ENCODE measurements around the gene TMEM42.
"Not testable (repeated sequence)": the region's sequence is repeated elsewhere in the genome, so short reads cannot be mapped to it uniquely, and the experiment has no call there.

Gene TMEM42

DNA sequence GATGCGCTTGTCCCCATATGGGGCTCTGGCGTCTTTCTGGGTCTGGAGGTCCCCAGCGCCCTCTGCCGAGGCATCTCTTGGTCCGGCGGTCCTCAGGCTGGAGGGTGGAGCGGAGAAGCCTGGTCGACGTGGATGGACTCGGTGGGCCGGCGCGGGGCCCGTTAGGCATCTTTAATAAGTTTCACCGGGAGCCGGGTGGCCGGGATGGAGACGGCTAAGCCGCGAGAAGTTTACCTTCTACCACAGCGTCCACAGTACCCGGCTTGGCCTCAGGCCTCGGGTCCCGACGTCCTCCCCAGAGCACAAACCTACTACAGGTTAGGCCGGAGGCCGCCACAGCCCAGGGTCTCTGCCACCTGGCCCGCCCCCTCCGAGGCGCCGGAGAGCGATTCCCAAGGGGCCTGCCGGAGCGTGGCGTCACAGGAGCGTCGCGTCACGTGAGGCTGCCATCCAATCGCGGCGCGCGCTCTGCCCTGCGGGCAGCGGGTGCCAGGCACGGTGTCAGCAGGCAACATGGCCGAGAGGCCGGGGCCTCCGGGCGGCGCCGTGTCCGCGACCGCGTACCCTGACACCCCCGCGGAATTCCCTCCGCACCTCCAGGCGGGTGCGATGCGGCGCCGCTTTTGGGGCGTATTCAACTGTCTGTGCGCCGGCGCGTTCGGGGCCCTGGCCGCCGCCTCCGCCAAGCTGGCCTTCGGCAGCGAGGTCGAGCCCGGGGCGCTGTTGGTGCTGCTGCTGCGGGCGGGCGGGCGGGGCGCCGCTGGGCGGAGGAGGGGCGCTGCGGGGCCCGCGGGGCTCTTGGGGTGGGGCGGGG is at the start of gene TMEM42:
TSS of gene TMEM42 (plus strand) at position 501 of the 814 bp plus-strand sequence. CDS start at position 514, 13 bp downstream.
- DNase-seq: peak; percentile 95

DNA sequence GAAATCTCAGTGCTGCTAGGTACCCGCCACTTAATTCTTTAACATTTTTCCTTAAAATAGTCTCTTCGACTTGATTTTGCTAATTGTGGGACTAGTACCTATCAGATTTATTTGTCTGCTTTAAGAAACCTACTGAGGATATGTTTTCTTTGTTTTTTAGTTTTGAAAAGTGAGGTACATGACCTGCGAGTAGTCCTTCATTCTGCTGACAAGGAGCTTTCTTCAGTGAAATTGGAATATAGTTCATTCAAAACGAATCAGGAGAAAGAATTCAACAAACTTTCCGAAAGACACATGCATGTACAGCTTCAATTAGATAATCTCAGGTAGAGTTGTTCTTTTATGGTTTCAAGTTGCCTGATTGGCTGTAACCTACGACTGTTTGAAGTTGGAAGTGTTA is 47.0 kb upstream of the TMEM42 start:
- no peak for DNase-seq

DNA sequence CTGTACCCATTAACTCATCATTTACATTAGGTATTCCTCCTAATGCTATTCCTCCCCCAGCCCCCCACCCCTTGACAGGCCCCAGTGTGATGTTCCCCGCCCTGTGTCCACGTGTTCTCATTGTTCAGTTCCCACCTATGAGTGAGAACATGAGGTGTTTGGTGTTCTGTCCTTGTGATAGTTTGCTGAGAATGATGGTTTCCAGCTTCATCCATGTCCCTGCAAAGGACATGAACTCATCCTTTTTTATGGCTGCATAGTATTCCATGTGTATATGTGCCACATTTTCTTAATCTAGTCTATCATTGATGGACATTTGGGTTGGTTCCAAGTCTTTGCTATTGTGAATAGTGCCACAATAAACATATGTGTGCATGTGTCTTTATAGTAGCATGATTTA is 45.4 kb upstream of the TMEM42 start:
- not testable (repeated sequence) for DNase-seq

DNA sequence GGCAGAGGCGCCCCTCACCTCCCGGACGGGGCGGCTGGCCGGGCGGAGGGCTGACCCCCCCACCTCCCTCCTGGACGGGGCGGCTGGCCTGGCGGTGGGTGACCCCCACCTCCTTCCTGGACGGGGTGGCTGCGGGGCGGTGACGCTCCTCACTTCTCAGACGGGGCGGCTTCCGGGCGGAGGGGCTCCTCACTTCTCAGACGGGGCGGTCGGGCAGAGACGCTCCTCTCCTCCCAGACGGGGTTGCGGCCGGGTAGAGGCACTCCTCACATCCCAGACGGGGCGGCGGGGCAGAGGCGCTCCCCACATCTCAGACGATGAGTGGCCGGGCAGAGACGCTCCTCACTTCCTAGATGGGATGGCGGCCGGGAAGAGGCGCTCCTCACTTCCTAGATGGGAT is 40.5 kb upstream of the TMEM42 start:
- DNase-seq: not testable (repeated sequence)

DNA sequence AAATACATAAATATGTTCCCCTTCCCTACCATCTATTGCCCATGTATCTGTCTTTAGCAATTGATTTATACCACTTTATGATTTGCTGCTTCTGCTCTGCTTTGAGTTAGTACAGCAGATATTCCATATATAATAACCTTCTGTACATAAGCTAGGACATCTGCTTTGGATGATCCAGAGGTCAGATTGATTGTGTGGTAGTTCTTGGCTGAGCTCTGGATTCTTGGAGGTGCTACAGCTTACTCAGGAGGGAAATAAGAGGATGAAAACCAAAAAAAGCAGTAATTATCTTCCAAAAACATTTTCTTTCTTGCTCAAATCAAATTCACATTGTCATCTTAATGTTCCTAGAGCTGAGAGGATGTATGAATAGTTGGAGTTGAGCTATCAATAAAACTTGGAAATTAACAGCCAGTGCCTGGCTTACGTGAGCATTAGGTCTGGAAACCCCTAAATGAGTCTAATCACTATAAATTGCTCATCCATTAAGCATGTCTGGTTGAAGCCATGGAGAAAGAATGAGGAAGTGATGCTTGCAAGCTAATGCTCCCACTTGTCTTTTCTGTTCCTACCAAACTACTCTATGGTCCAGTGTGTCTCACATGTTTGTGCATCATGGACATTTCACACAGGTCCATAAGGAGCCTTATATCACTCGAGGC is 36.3 kb upstream of the TMEM42 start:
- DNase-seq: no peak

DNA sequence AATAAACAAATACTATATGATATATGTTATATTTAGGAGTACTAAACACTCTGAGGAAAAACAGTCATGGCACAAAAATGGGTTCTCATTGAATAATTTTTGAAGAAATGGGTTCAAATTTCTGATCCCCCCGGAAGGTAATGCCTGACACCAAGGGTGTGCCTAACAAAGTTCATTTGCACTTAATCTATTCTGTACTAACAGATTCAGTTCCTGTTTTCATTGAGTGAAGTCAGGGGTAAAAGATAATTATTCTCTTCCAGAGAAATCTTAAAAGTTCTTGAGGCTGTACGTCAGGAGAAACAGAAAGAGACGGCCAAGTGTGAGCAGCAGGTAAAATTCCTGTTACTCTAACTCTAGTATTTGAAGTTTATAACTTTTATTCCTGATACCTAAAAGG is 34.5 kb upstream of the TMEM42 start:
- no peak for DNase-seq

DNA sequence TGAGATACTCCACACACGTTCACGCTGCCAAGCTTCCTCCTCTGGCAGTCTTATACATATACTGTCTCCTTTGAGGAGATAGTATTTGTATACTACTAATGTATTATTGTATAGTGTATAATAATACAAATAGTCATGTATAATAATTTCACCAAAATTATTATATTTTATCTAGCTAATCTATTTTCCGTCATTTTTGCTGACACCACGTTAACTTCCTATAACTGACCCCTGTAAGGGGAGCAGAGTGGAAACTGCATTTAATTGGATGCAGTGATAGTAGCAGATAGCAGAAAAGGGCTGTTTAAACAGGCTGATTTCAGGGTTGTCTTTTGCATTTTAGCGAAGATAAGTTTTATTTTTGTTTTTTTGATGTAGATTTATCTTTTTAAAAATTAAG is 30.5 kb upstream of the TMEM42 start:
- DNase-seq: no peak

DNA sequence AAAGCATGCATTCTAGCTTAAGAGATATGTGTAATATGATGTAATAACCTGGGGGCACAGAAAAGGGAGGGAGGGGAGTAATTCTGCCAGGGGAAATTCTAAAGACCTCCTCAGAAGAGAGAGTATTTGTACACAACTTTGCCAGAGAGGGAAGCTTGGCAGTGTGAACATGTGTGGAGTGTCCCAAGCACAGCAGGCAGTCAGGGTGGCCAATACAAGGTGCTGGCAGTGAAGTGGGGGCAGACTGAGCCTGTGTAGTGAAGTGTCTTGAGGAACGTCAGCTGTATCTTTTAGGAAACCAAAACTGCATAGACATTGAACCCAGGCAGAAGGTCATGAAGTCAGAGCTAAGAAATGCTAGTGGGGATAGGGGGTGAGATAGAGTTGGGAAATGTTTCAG is 29.7 kb upstream of the TMEM42 start:
- no peak for DNase-seq

DNA sequence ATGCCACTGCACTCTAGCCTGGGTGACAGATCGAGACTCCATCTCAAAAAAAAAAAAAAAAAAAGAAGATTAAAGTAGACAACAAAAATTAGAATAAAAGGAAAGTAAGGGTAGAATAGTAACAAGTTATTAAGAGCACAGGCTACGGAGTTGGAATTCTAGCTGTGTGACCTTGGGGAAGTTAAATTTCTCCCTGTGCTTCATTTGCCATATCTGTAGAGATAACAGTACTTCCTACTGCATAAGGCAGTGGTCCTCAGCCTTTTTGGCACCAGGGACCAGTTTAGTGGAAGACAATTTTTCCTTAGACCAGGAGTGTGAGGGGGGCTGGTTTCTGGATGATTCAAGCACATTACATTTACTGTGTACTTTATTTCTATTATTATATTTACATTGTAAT is 28.7 kb upstream of the TMEM42 start:
- DNase-seq: no peak

DNA sequence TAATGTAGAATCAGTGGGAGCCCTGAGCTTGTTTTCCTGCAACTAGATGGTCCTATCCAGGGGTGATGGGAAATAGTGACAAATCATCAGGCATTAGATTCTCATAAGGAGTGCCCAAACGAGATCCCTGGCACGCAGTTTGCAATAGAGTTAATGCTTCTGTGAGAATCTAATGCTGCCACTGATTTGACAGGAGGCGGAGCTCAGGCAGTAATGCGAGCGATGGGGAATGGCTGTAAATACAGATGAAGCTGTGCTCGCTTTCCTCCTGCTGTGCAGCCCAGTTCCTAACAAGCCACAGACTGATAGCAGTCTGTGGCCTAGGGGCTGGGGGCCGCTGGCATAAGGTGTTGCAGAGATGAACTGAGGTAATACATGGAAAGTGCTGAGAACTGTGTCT is 28.3 kb upstream of the TMEM42 start:
- no peak for DNase-seq

DNA sequence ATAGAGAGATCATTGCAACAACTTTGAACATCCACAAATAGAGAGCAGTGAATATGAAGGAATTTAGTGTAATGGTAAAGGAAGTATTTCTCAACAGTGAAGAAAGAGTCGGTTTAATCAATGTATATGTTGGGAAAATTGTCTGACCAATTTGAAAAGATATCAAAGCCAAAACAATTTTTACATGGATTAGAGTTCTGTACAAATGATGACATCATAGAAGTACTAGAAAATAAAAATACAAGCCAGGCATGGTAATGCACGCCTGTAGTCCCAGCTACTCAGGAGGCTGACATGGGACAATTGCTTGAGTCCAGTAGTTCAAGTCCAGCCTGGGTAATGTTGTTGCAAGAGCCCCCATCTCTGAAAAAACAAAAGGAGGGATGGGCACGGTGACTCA is 26.0 kb upstream of the TMEM42 start:
- no peak for DNase-seq

DNA sequence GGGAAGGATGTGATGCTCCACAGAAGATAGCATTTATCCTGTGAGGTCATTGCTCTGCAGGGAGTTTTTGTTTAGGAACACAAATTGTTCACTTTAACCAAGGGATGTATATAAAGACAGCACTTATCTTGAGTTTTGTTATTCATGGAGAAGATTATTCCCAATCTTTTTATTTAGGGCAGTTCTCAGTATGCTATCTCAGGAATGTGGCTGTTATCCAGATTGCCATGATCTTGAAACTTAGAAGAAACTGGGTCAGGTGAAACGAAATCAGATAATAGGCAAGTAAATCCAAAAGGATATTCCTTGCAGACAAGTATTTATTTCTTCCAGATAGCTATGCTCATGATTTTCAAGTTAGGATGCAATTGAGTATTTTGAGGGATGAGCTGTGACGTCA is 19.3 kb upstream of the TMEM42 start:
- DNase-seq: no peak

DNA sequence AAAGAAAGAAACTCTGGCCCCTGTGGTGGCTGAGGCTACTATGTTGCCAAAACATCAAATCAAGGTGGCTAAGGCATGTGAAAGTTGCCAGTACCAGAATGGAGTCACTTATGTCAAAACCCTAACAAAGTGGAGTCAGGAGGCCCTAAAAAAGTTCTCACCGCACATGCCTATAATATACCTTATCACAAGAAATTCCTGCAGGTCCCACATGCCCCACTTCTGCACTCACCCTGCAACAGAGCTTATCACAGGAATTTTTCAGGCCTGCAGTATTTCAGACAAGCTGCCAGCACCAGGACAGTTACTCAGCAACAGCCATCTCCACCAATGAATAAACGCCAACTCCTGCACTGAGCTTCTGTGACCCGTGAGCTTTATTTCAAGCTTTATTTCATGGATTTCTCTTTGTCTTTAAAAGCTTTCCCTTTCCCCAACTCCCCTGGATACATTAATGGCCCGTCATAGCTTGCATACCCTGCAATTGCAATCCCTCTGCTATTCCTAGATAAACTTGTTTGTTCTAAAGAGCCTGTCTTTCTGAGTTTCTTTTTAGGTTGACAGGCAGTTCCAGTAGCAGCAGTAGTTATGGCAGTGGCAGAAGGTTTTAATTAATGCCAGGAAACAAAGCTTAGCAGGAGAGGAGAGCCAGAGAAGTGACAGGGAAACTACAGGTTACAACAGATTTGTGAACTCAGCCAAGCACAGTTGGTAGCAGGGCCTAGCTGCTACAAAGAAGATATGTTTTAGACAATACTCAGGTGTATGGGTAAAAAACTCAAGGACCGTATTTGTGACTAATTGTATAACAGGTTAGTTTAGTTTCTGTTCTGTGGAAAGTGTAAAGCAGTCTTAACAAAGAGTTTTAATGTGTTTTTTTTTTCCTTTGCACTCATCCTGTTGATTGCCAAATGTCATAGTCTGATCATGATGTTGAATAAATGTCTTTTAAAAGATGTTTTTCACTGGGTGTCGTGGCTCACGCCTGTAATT is 15.9 kb upstream of the TMEM42 start:
- no peak for DNase-seq

DNA sequence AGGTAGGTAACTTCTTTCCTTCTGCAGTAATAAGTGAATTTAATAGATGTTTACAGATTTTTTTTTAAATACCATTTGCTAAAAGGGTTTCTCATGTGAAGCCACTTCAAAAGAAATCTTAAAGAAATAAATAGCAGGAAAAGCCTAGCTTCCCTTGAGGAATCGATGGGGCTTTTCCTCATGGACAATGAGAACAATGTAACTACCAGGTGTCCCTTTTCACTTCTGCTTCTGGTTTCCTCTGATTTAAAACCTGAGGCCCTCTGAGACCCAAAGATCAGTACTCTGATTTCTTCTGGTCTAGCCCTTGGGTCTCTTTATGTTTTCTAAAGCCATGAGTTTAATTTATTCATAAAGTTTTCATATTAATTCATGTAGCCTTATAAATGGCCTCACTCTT is 13.1 kb upstream of the TMEM42 start:
- no peak for DNase-seq

DNA sequence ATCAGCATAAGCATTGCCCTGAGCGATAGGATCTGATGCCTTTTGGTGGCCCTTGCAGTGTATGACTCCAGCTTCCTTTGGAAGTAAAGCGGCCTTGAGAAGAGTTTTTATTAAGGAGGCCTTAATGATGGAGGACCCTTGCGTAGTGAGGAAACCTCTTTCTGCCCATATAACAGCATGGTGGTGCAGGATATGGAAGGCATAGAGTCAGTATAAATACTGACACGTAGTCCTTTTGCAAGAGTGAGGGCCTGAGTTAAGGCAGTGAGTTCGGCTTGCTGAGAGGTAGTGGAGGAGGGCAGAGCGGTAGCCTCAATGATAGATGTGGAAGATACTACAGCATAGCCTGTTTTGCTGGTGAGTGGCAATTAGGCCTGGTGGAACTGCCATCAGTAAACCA is 5.0 kb upstream of the TMEM42 start:
- not testable (repeated sequence) for DNase-seq

DNA sequence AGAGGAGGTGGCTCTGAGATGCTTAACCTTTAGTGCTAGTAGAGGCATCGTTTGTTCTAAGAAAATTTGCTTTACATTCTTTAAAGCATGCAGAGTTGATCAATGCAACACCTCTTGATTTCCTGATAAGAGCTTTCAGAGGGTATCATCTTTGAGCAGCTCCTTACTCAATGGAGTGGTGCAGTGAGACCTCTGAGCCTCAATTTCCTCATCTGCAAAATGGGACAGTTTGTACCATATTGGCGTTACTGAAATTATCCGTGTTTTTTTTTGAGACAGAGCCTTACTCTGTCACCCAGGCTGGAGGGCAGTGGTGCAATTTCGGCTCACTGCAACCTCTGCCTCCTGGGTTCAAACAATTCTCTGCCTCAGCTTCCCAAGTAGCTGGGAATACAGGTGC is 1.6 kb upstream of the TMEM42 start:
- no peak for DNase-seq

DNA sequence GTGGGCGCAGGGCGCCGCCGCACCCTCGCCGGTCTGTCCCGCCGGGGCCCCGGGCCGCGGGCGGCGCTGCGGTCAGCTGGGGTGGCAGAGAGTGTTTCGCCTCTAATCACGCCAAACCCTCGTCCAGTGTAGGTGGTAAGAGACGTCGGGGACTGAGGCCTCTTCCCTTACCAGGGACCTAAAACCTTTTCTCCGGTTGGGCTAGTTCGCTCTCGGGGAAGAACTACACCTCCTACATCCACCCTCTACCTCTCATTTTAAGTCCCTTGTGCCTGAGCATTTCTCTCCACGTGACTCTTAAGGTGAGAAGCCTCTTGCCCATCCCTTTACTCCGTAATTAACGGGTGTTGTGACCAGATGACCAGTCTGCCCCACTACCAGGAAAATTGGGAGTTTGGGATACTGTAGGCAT is 520 bp downstream of the TMEM42 start:
- no peak for DNase-seq

DNA sequence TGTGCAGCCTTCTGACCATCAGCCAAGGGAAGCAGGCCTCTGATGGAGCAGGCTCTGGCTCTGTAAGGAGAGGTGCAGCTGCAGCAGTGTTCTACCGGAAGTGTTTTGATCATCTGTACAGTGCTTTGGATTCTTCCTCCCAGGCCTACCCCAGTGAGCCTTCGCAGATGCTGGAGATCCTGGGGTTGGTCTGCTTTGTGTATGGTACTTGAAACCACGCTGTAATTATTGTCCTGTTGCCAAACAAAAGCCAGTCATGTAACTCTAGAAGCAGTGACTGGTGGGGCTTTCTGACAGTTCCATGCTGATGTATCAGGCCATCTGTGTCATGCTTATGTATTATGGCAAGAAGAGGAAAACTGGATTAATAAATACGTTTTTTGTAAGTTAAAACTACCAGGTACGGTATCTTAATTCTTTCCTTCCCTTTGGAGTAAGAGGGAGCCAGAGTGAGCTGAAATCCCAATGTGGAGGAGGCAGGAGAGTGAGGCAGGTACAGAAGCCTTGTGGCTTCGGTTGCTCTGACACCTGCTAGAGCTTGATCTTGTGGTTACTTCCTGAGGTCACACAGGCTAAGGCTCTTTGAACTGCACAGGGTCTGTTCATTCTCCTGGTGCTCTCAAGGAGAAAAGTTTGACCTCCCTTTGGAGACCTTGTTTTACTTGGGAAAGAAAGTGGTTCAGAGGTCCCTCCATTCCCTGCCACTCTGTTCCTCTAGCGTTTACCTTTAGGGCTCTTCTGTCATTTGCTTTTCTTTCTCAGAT is 3.7 kb downstream of the TMEM42 start:
- no peak for DNase-seq

DNA sequence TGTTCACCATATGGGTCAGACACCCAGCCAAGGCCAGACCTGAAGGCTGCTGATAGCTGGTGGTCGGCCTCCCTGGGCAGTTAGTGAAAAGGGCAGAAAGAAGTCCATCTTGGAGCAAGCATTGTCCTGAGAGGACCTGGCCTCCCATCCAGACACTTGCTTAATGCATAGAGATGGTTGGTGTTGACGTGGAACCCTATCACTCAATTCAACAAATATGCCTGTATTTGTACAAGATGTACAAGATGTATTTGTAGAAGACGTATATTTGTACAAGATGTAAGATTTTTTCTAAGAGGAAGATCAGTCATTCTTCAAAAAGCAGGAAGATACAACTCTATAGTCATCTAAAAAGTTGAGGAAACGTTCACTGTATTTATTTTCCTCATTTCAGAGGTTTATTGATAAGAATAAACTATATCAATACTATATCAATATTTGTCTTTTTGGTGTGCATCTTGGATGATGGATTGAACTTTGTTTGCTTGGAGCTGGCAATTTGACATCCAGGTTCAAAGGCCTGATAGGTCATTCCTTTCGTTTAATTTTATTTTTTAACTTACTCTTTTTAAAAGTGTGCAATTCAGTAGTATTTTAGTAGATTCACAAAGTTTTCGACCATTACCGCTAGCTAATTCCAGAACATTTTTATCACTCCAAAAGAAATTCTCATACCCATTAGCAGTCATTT is 5.9 kb downstream of the TMEM42 start:
- no peak for DNase-seq

DNA sequence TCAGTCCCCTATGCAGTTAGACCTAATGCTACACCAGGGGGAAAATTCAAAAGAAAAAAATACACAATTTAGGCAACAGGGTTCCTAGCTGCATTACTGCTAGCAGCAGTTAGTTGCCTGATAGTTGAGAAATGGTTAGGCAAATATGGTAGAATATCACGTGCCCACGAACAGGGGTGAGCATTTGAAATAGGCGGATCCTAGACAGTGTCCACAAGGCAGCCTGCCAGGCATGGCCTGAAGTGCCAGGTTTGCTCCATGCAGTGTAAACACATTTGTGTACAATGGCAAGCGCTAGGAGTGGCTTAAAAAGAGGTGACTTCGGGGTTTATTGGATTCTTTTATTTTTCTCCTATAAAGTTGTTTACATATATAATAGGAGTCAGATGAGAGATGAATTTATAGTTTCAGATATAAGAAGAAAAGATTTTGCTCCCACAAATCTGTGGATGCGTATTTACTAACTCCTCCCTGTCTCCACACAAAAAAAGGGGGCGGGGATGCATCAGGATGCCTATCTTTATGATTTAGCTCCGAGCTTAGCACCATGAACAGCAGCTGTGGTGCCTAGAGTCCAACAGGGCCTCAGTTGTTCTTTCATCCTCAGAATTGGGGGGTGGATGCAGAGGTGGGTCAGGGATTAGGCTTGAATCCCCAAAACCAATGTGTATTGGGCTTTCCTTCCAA is 8.8 kb downstream of the TMEM42 start:
- DNase-seq: no peak

DNA sequence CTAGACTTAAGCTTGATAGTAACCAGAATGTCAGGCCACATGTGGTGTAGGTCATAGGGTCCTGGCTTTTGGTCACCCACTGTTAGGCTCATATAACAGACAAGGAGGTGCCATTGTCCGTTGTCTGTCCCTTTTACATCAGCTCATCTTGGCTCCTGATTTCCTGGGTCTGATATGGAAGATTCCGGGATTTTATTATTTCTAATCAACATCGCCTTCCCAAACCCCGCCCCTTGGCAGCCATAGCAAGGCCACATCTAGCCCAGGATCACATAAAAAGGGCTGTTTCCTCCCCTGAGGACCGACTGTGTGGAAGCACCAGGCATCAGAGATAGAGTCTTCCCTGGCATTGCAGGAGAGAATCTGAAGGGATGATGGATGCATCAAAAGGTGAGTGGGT is 12.6 kb downstream of the TMEM42 start, which contains the start of gene TGM4:
TSS of gene TGM4 (plus strand) at position 301 of the 400 bp plus-strand sequence. CDS start at position 372, 71 bp downstream.
- no peak for DNase-seq
